Panc1 (cell line): ENCODE measurements around the gene FZR1. TPM values are rescaled to one million over a fixed set of nuclear protein-coding genes. Genes with fewer than 3 reads are reported as not detected.

Experiments used
- ATAC-seq: fragments of 200-7000 bp; cut with Tn5 transposase; 2 replicates; pipeline ENCODE4 v1.9.1; 2020; ENCODE audit warnings: mild to moderate bottlenecking, moderate library complexity
- BruUV-seq: library from RNA; stranded (reverse); fragments of 400-500 nt; replicated peaks from 2 replicates; lab custom pipeline; 2021; lab: Mats Ljungman, UMichigan
- CTCF ChIA-PET: fragments of 300-600 bp; sonication (Branson Sonifier 250); formaldehyde crosslinking; loops from one replicate; lab custom pipeline; 2022; ENCODE audit warnings: antibody characterized with exemption; lab: Charles Lee
- POLR2A ChIA-PET: fragments of 300-600 bp; sonication (Branson Sonifier 250); formaldehyde crosslinking; loops from one replicate; lab custom pipeline; 2022; ENCODE audit warnings: antibody characterized with exemption; lab: Charles Lee
- DNase-seq: peaks from one replicate; pipeline ENCODE4 v3.0.0-alpha.2; 2010; ENCODE audit warnings: low read depth, low spot score
- H3K27ac ChIP-seq: 2 replicates; pipeline ENCODE4 v1.5.1; 2011; ENCODE audit warnings: mild to moderate bottlenecking, low read length, inconsistent platforms
- H3K27me3 ChIP-seq: fragments of 200-500 bp; sonication (Bioruptor generic); 2 replicates; pipeline ENCODE4 v1.6.0; 2014; ENCODE audit warnings: low read length, inconsistent platforms; ENCODE audit not compliant: control insufficient read depth, insufficient read depth
- H3K36me3 ChIP-seq: fragments of 200-500 bp; sonication (Bioruptor generic); 2 replicates; pipeline ENCODE4 v1.5.1; 2014; ENCODE audit warnings: inconsistent platforms, mild to moderate bottlenecking, low read length, moderate library complexity; ENCODE audit not compliant: control insufficient read depth, insufficient read depth
- H3K4me1 ChIP-seq: 2 replicates; pipeline ENCODE4 v1.5.1; 2011; ENCODE audit warnings: inconsistent platforms, mild to moderate bottlenecking, low read length, moderate library complexity; ENCODE audit not compliant: control insufficient read depth, insufficient read depth
- H3K4me3 ChIP-seq, 2 experiments: 2 replicates each; pipeline ENCODE4 v1.5.1; 2011 to 2012; ENCODE audit warnings: low read depth in 2 of 2, low read length in 2 of 2, mild to moderate bottlenecking in 2 of 2, inconsistent platforms in 1 of 2, moderate library complexity in 1 of 2
- H3K9me3 ChIP-seq: fragments of 200-500 bp; sonication (Bioruptor generic); 2 replicates; pipeline ENCODE4 v1.5.1; 2014; ENCODE audit warnings: low read depth, mild to moderate bottlenecking, inconsistent platforms, low read length, moderate library complexity; ENCODE audit not compliant: control insufficient read depth, insufficient read depth
- CTCF ChIP-seq: fragments of 450-650 bp; IDR thresholded peaks from 2 replicates; pipeline ENCODE4 v1.5.1; 2017; ENCODE audit warnings: mild to moderate bottlenecking
- POLR2AphosphoS5 ChIP-seq: IDR thresholded peaks from 2 replicates; pipeline ENCODE4 v1.6.1; 2012; ENCODE audit warnings: mild to moderate bottlenecking, low read depth, low read length, moderate library complexity
- REST ChIP-seq, 2 experiments: IDR thresholded peaks; 2 replicates each; pipeline ENCODE4 v1.6.1; 2011 to 2012; ENCODE audit warnings: low read depth in 2 of 2, control low read depth in 1 of 2, low read length in 1 of 2, mild to moderate bottlenecking in 1 of 2, moderate library complexity in 1 of 2; ENCODE audit not compliant: insufficient read depth in 1 of 2
- SIN3A ChIP-seq: IDR thresholded peaks from 2 replicates; pipeline ENCODE4 v1.6.1; 2012; ENCODE audit warnings: low read depth, mild to moderate bottlenecking, low read length, moderate library complexity, borderline replicate concordance; ENCODE audit not compliant: insufficient read depth
- TCF7L2 ChIP-seq: IDR thresholded peaks from 2 replicates; pipeline ENCODE4 v1.6.1; 2011; ENCODE audit warnings: mild to moderate bottlenecking, low read depth, low read length, inconsistent platforms
- in situ Hi-C: cut with HindIII; loops from 2 replicates; pipeline ENCODE4 v1.10.0; 2016; ENCODE audit warnings: low sequenced_read_pairs, low pct_unique_long_range_greater_than_20kb
- intact Hi-C: fragments of 100-400 bp; cut with micrococcal nuclease; formaldehyde crosslinking; loops from one replicate; pipeline ENCODE4 v1.10.0; 2022; ENCODE audit not compliant: unreplicated experiment
- total RNA-seq: library from RNA; stranded (reverse); gene quantifications from one replicate; pipeline ENCODE4 v1.2.1, GENCODE V29; 2021; ENCODE audit not compliant: unreplicated experiment

FZR1 gene
- total RNA-seq, 1 experiment from 2014 or later, result 48.7 TPM

GRCh38 chr19:3572132-3572854, 66.2 kb downstream of the FZR1 start:
- Histone ChIP-seq H3K4me3 (peak overlapping the region; percentile 54 to 74), H3K9me3 (no peaks in the 10 kb centered on the region), H3K27me3 (no peaks in the 10 kb centered on the region), H3K27ac (peak overlapping the region; percentile 78), H3K36me3 (peaks cover 4% of the 10 kb centered on the region; the same call in 1 of the 2 replicates), H3K4me1 (peaks cover 4% of the 10 kb centered on the region; the same call in 1 of the 2 replicates)
- ChIA-PET POLR2A (no interaction called here), CTCF (no interaction called here)
- TF ChIP-seq TCF7L2 (no peak), REST (IDR thresholded peaks at IDR 0.05; ENCODE audit: insufficient read depth in 1 of 2, low read depth in 2 of 2, low read length in 1 of 2) (no peak), CTCF (no peak), SIN3A (no peak), POLR2AphosphoS5 (no peak)
- intact Hi-C loops (no loop called here), in situ Hi-C loops (no loop called here)
- ATAC-seq (peak; percentile 93), DNase-seq (peak; percentile 93)
- BruUV-seq, result no TSS peak

DNA sequence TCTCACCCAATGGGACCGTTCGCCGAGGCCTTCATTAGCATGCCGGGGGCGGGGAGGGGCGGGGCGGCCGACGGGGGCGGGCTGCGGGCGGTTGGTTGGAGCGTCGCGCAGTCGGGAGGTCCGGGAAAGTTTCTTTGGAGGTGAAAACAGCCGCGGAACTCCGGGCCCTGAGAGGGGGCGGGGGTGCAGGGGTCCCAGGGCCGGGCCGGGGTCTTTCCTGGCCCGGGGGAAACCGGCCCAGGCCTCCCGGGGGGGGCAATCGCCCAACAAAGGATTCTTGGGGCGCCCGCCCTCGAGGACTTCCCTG, 66.7 kb downstream of the FZR1 start, which contains the start of gene HMG20B:
Gene HMG20B (plus strand): TSS at position 90 of the 307 bp plus-strand sequence. CDS start 366 bp downstream, outside the sequence.
- H3K27me3 ChIP-seq, result no peaks in the 10 kb centered on the region
- peaks cover 4% of the 10 kb centered on the region; the same call in 1 of the 2 replicates for H3K4me1 ChIP-seq
- H3K36me3 ChIP-seq, result peaks cover 4% of the 10 kb centered on the region; the same call in 1 of the 2 replicates
- ChIA-PET POLR2A (no interaction called here), CTCF (no interaction called here)
- TF ChIP-seq REST (IDR thresholded peaks at IDR 0.05; ENCODE audit: insufficient read depth in 1 of 2, low read depth in 2 of 2, low read length in 1 of 2), result no peak
- TF ChIP-seq CTCF, result no peak
- no peak for TF ChIP-seq TCF7L2
- no peak for TF ChIP-seq SIN3A
- TF ChIP-seq POLR2AphosphoS5, result no peak; the same call in 1 of the 2 replicates
- intact Hi-C loops, result no loop called here
- in situ Hi-C loops, result no loop called here
- peak within 1 kb of the TSS; percentile 74 to 82 for H3K4me3 ChIP-seq
- H3K27ac ChIP-seq, result peak within 1 kb of the TSS; percentile 78
- no TSS peak for BruUV-seq
- DNase-seq, result no peak
- no peak for ATAC-seq
- H3K9me3 ChIP-seq, result no peaks in the 10 kb centered on the region
